Measurements from ENCODE around the gene LMNA.
A peak's percentile ranks its signal among the peaks of the same experiment; 100 is the strongest.

The LMNA gene

DNA sequence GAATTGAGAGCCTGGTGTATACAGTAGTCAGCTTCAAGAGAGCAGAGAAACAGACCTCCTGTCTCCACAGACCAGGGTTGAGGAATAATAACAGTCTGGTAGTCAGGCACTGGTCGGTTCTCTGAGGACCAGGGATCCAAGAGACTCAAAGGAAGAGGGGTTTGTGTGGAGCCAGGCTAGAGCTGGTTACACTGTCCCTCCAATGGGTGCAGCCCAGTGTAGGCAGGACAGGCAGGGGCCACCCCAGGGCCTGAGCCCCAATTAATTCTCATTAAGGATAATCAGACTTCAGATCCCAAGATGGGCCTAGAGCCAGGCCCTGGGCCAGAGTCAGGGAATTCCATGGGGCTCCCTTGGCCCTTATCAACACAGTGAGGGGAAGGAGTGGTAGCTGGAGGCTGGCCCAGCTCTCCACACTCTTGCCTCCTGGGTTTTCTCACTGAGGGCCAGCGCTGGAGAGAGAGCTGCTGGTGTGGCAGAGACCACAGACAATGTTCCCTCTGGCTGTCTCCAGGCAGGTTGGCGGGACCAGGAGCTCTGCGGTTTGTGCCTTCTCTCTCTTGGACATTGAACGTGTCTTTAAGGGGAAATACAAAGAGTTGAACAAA is 48.0 kb downstream of the LMNA start:
- in situ Hi-C loops (cut with MboI; ENCODE audit: low sequenced_read_pairs, unreplicated experiment), result no loop called here
- TF ChIP-seq, protein P1, sequence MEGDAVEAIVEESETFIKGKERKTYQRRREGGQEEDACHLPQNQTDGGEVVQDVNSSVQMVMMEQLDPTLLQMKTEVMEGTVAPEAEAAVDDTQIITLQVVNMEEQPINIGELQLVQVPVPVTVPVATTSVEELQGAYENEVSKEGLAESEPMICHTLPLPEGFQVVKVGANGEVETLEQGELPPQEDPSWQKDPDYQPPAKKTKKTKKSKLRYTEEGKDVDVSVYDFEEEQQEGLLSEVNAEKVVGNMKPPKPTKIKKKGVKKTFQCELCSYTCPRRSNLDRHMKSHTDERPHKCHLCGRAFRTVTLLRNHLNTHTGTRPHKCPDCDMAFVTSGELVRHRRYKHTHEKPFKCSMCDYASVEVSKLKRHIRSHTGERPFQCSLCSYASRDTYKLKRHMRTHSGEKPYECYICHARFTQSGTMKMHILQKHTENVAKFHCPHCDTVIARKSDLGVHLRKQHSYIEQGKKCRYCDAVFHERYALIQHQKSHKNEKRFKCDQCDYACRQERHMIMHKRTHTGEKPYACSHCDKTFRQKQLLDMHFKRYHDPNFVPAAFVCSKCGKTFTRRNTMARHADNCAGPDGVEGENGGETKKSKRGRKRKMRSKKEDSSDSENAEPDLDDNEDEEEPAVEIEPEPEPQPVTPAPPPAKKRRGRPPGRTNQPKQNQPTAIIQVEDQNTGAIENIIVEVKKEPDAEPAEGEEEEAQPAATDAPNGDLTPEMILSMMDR (IDR thresholded peaks at IDR 0.05; ENCODE audit: borderline replicate concordance, control extremely low read depth, extremely low read depth, insufficient read depth, missing control alignments), result no peak
- DNase-seq (ENCODE audit: low spot score), result no peak

DNA sequence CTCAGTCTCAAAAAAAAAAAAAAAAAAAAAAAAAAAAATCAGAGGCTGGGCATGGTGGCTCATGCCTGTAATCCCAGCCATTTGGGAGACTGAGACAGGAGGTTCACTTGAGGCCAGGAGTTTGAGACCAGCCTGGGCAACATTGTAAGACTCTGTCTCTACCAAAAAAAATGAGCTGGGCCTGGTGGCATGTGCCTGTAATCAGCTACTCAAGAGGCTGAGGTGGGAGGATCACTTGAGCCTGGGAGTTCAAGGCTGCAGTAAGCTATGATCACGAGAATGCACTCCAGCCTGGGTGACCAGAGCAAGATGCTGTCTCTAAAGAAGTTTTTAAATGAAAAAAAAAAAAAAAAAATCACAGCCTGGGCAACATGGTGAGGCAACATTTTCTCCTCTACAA is 49.2 kb downstream of the LMNA start:
- DNase-seq (ENCODE audit: low spot score), result no peak
- in situ Hi-C loops (cut with MboI; ENCODE audit: low sequenced_read_pairs, unreplicated experiment), result no loop called here
- TF ChIP-seq, protein P1 (IDR thresholded peaks at IDR 0.05; ENCODE audit: borderline replicate concordance, control extremely low read depth, extremely low read depth, insufficient read depth, missing control alignments), result no peak

DNA sequence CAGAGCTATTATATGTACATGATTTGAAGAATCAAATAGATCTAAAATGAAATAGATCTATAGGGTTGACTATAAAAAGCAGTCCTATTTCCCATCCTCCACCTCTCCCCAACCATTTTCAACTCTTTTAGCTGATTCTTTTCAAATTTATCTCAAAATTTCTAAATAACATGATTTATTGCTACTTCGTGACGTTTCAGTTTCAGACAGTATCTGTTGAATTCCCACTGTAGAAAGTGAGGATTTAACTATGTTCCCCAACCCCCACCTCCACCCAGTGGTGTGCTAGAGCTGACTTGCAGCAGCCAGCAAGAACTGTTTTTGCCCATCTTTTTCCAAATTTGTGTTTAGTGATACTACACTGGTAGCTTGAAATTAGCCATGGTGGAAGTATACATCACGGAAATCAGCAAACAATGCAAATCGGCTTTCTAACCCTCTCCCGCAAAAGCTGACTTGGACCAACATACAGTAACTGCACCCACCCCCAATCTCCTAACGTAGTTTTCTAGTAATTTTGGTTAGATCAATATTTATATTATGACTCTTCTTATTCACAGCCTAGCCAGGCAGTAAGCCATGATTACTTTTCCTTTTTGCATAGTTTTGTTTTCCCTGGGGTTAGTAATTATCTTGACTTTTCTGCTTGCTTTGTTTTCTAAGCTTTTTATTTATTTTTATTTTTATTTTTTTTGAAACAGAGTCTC is 49.8 kb downstream of the LMNA start:
- in situ Hi-C loops (cut with MboI; ENCODE audit: low sequenced_read_pairs, unreplicated experiment), result no loop called here

DNA sequence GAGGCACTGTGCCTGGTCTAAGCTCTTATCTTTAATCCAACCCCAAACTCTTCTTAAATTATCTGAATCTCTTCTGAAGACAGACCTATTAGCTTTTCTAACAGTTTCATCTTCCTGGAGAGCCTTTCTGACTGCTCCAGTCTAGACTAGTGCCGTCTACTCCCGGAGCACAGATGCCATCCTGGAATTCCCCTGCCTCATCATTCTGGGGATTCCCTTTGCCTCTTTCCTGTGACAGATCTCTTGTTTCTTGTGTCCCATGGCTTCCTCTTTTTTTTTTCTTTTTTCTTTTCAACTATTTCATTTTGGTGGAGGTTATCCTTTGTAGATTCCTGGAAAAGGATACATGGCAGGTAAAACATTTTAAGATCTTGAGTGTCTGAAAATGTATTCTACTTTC is 50.6 kb downstream of the LMNA start:
- peak; percentile 29 for DNase-seq (ENCODE audit: low spot score)
- in situ Hi-C loops (cut with MboI; ENCODE audit: low sequenced_read_pairs, unreplicated experiment), result no loop called here
- TF ChIP-seq, protein P1 (IDR thresholded peaks at IDR 0.05; ENCODE audit: borderline replicate concordance, control extremely low read depth, extremely low read depth, insufficient read depth, missing control alignments), result no peak

More for the DNA sequence above, 49.8 kb downstream of the LMNA start:
- TF ChIP-seq, protein P1 (IDR thresholded peaks at IDR 0.05; ENCODE audit: borderline replicate concordance, control extremely low read depth, extremely low read depth, insufficient read depth, missing control alignments), result no peak
- DNase-seq (ENCODE audit: low spot score), result no peak

DNA sequence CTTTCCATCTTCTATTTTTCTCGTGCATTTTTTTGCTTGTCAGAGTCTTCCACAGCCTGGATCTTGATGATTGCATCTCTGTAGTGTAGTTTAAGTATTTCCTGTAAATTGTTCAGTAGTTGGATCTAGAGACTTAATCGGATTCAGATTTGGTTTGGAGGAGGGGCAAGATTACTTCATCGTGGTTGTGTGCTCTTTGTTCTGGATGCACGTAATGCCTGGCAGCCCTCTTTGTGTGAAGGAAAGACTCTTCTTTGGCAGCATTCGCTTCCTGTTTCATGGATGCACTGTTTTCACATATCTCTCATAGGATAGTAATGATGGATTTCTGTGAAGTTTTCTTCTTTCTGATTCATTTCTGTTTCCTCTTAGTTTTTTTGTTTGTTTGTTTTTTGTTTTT is 53.0 kb downstream of the LMNA start:
- TF ChIP-seq, protein P1 (IDR thresholded peaks at IDR 0.05; ENCODE audit: borderline replicate concordance, control extremely low read depth, extremely low read depth, insufficient read depth, missing control alignments), result no peak
- in situ Hi-C loops (cut with MboI; ENCODE audit: low sequenced_read_pairs, unreplicated experiment), result no loop called here
- no peak for DNase-seq (ENCODE audit: low spot score)

DNA sequence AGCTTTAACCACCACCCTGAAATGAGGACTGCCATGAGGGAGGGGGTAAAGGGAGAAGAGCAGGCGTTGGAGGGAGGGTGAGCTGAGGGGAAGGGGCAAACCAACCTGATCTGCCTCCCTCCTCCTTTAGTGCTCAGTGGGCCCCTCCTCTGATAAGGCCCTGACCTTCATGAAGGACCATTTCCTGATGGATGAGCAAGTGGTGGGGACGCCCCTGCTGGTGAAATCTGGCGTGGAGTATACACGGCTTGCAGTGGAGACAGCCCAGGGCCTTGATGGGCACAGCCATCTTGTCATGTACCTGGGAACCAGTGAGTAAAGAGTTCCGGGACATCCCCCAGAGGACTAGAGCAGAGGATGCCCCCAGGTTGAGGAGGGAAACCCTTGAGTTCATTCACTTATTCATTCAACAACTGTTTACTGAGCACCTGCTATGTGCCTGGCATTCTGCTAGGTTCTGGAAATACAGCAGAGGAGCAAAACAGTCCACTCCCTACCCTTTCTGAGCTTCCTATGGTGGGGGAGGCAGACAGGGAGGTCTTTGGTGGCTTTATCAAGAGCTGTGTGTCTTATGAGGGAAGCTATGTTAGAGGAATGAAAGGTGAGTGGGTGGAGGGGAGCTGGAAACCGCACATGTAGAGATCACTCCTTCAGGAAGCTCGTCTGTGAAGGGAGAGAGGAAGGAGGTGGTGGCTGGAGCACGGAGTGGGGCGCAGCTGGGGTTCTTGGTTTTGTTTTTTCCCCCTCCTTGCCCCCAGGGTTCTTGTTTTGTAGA is 58.4 kb downstream of the LMNA start:
- peak; percentile 21 for DNase-seq (ENCODE audit: low spot score)
- in situ Hi-C loops (cut with MboI; ENCODE audit: low sequenced_read_pairs, unreplicated experiment), result no loop called here
- TF ChIP-seq, protein P1 (IDR thresholded peaks at IDR 0.05; ENCODE audit: borderline replicate concordance, control extremely low read depth, extremely low read depth, insufficient read depth, missing control alignments), result no peak
